Nephron (organoid): Measurements from ENCODE around the gene SLC28A3.
A peak's percentile ranks its signal among the peaks of the same experiment; 100 is the strongest.

Experiments used
- H3K27ac Mint-ChIP-seq, 3 experiments: 2 replicates each; pipeline ENCODE4 v1.8.0; 2020; ENCODE audit warnings: mixed read lengths in 3 of 3, mild to moderate bottlenecking in 2 of 3, moderate library complexity in 1 of 3
- H3K27me3 Mint-ChIP-seq: 2 replicates; pipeline ENCODE4 v1.8.0; 2021; ENCODE audit warnings: low read depth, mild to moderate bottlenecking, moderate library complexity, mixed read lengths
- H3K36me3 Mint-ChIP-seq: 2 replicates; pipeline ENCODE4 v1.8.0; 2020; ENCODE audit warnings: low read depth, mixed read lengths
- H3K4me1 Mint-ChIP-seq: 2 replicates; pipeline ENCODE4 v1.8.0; 2020; ENCODE audit warnings: mixed read lengths
- H3K4me3 Mint-ChIP-seq, 3 experiments: 2 replicates each; pipeline ENCODE4 v1.8.0; 2020; ENCODE audit warnings: mild to moderate bottlenecking in 3 of 3, mixed read lengths in 3 of 3, moderate library complexity in 2 of 3
- H3K9me3 Mint-ChIP-seq: 2 replicates; pipeline ENCODE4 v1.8.0; 2020; ENCODE audit warnings: mixed read lengths
- CTCF ChIP-seq, 3 experiments: fragments of 200-600 bp; sonication (generic); IDR thresholded peaks; one replicate each; pipeline ENCODE4 v1.5.0; 2021; ENCODE audit warnings: antibody characterized with exemption in 3 of 3; ENCODE audit not compliant: unreplicated experiment in 3 of 3

Gene SLC28A3

GRCh38 chr9:84294241-84294950 lies 46.2 kb downstream of the SLC28A3 start:
- Mint-ChIP-seq H3K4me1 (no peaks in the 10 kb centered on the region), H3K27ac (no peak overlapping the region), H3K9me3 (no peaks in the 10 kb centered on the region), H3K4me3 (no peak overlapping the region), H3K36me3 (no peaks in the 10 kb centered on the region), H3K27me3 (peaks cover 10% of the 10 kb centered on the region)
- peak in 1 of 3 experiments; percentile 20 for TF ChIP-seq CTCF (IDR thresholded peaks at IDR 0.05; ENCODE audit: unreplicated experiment in 3 of 3)

GRCh38 chr9:84293001-84293798 lies 47.4 kb downstream of the SLC28A3 start:
- peaks cover 10% of the 10 kb centered on the region for H3K27me3 Mint-ChIP-seq
- H3K27ac Mint-ChIP-seq: no peak overlapping the region
- no peaks in the 10 kb centered on the region for H3K9me3 Mint-ChIP-seq
- H3K4me3 Mint-ChIP-seq: no peak overlapping the region
- TF ChIP-seq CTCF (IDR thresholded peaks at IDR 0.05; ENCODE audit: unreplicated experiment in 3 of 3): no peak
- H3K36me3 Mint-ChIP-seq: no peaks in the 10 kb centered on the region
- no peaks in the 10 kb centered on the region for H3K4me1 Mint-ChIP-seq

DNA sequence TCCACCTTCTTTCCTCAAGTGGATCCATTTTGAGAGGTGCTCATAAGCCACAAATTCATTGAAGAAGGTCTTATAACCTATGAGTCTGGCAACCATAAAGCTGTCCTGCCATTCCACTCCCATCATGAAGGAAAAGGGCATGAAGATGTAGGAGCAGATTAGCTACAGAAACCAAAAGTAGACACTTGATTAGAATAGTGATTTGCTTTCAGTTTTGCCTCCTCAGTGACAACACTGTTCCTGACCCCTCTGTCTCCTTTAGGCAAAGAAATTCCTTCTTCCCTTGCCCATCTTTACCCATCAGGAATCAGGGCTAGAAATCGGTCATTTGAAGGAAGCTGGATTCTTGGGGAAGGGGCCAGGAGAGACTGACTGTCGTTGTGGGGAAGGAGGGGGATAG lies 55.2 kb downstream of the SLC28A3 start:
- no peaks in the 10 kb centered on the region for H3K9me3 Mint-ChIP-seq
- H3K4me3 Mint-ChIP-seq: no peak overlapping the region
- H3K27me3 Mint-ChIP-seq: no peaks in the 10 kb centered on the region
- no peak overlapping the region for H3K27ac Mint-ChIP-seq
- H3K36me3 Mint-ChIP-seq: no peaks in the 10 kb centered on the region
- no peak for TF ChIP-seq CTCF (IDR thresholded peaks at IDR 0.05; ENCODE audit: unreplicated experiment in 3 of 3)
- peaks cover 14% of the 10 kb centered on the region for H3K4me1 Mint-ChIP-seq

- TF ChIP-seq CTCF (IDR thresholded peaks at IDR 0.05; ENCODE audit: unreplicated experiment in 3 of 3): no peak
- Mint-ChIP-seq H3K4me3 (no peak overlapping the region), H3K9me3 (no peaks in the 10 kb centered on the region), H3K27ac (peak overlapping the region in 2 of 3 experiments; percentile 31 to 74), H3K36me3 (no peaks in the 10 kb centered on the region), H3K4me1 (peaks cover 14% of the 10 kb centered on the region), H3K27me3 (no peaks in the 10 kb centered on the region)
These were observed 56.6 kb downstream of the SLC28A3 start for GRCh38 chr9:84283946-84284345.

- no peak overlapping the region for H3K27ac Mint-ChIP-seq
- no peaks in the 10 kb centered on the region for H3K9me3 Mint-ChIP-seq
- H3K27me3 Mint-ChIP-seq: no peaks in the 10 kb centered on the region
- H3K36me3 Mint-ChIP-seq: no peaks in the 10 kb centered on the region
- TF ChIP-seq CTCF (IDR thresholded peaks at IDR 0.05; ENCODE audit: unreplicated experiment in 3 of 3): no peak
- no peak overlapping the region for H3K4me3 Mint-ChIP-seq
- H3K4me1 Mint-ChIP-seq: no peaks in the 10 kb centered on the region
These were observed 62.4 kb downstream of the SLC28A3 start for GRCh38 chr9:84278130-84278529.
